Type B pancreatic cell (in vitro differentiated cells): Measurements from ENCODE around the gene ABI3. TPM values are rescaled to one million over a fixed set of nuclear protein-coding genes. Genes with fewer than 3 reads are reported as not detected.
A peak's percentile ranks its signal among the peaks of the same experiment; 100 is the strongest.
"Not testable (repeated sequence)": the region's sequence is repeated elsewhere in the genome, so short reads cannot be mapped to it uniquely, and the experiment has no call there.

Source experiments
- DNase-seq: peaks from one replicate; pipeline ENCODE4 v3.0.0; 2021; ENCODE audit warnings: mixed read lengths; ENCODE audit not compliant: unreplicated experiment; ENCODE audit errors: extremely low spot score
- H3K27ac Mint-ChIP-seq: 2 replicates; pipeline ENCODE4 v1.8.0; 2021; ENCODE audit warnings: mild to moderate bottlenecking, mixed read lengths
- H3K27me3 Mint-ChIP-seq: 2 replicates; pipeline ENCODE4 v1.8.0; 2021; ENCODE audit warnings: mixed read lengths
- H3K36me3 Mint-ChIP-seq: 2 replicates; pipeline ENCODE4 v1.8.0; 2021; ENCODE audit warnings: mixed read lengths
- H3K4me1 Mint-ChIP-seq: one replicate; pipeline ENCODE4 v1.8.0; 2021; ENCODE audit warnings: mixed read lengths; ENCODE audit not compliant: unreplicated experiment
- H3K4me3 Mint-ChIP-seq: 2 replicates; pipeline ENCODE4 v1.8.0; 2021; ENCODE audit warnings: mild to moderate bottlenecking, mixed read lengths
- H3K9me3 Mint-ChIP-seq: 2 replicates; pipeline ENCODE4 v1.8.0; 2021; ENCODE audit warnings: mixed read lengths
- CTCF ChIP-seq: fragments of 200-600 bp; sonication (generic); conservative IDR thresholded peaks from 2 replicates; pipeline ENCODE4 v1.5.0; 2021; ENCODE audit warnings: antibody characterized with exemption, mild to moderate bottlenecking
- total RNA-seq: library from RNA; stranded (reverse); gene quantifications from 2 replicates; pipeline ENCODE4 v1.2.1, GENCODE V29; 2021; ENCODE audit warnings: low replicate concordance

The ABI3 gene
- total RNA-seq, 1 donor from 2014 or later, result 0.31 TPM

- DNase-seq, result no peak
- Mint-ChIP-seq H3K4me3 (no peak overlapping the region), H3K36me3 (no peaks in the 10 kb centered on the region), H3K4me1 (no peaks in the 10 kb centered on the region), H3K27ac (no peak overlapping the region), H3K27me3 (peaks cover 6% of the 10 kb centered on the region), H3K9me3 (peaks cover 6% of the 10 kb centered on the region)
- TF ChIP-seq CTCF, result peak; percentile 81
Measured at GRCh38 chr17:49180303-49180702, 30.2 kb upstream of the ABI3 start.

- Mint-ChIP-seq H3K27me3 (peaks cover 4% of the 10 kb centered on the region), H3K36me3 (no peaks in the 10 kb centered on the region), H3K9me3 (no peaks in the 10 kb centered on the region), H3K27ac (no peak overlapping the region), H3K4me3 (no peak overlapping the region), H3K4me1 (no peaks in the 10 kb centered on the region)
- no peak for DNase-seq
- TF ChIP-seq CTCF, result no peak
Measured at GRCh38 chr17:49180998-49181635, 29.4 kb upstream of the ABI3 start.

GRCh38 chr17:49183341-49183740, 27.2 kb upstream of the ABI3 start:
- peaks cover 4% of the 10 kb centered on the region for H3K27me3 Mint-ChIP-seq
- TF ChIP-seq CTCF, result no peak
- H3K27ac Mint-ChIP-seq, result no peak overlapping the region
- DNase-seq, result no peak
- no peaks in the 10 kb centered on the region for H3K4me1 Mint-ChIP-seq
- H3K4me3 Mint-ChIP-seq, result no peak overlapping the region
- H3K36me3 Mint-ChIP-seq, result no peaks in the 10 kb centered on the region
- no peaks in the 10 kb centered on the region for H3K9me3 Mint-ChIP-seq

GRCh38 chr17:49183801-49184200, 26.7 kb upstream of the ABI3 start:
- Mint-ChIP-seq H3K9me3 (no peaks in the 10 kb centered on the region), H3K4me3 (no peak overlapping the region)

GRCh38 chr17:49184522-49184921, 26.0 kb upstream of the ABI3 start:
- H3K36me3 Mint-ChIP-seq, H3K4me3 Mint-ChIP-seq, H3K9me3 Mint-ChIP-seq, H3K27ac Mint-ChIP-seq, H3K4me1 Mint-ChIP-seq, DNase-seq, H3K27me3 Mint-ChIP-seq: not testable (repeated sequence)

More at GRCh38 chr17:49183801-49184200, 26.7 kb upstream of the ABI3 start:
- Mint-ChIP-seq H3K36me3 (no peaks in the 10 kb centered on the region), H3K27ac (no peak overlapping the region), H3K27me3 (peaks cover 4% of the 10 kb centered on the region), H3K4me1 (no peaks in the 10 kb centered on the region)
- no peak for TF ChIP-seq CTCF
- no peak for DNase-seq

GRCh38 chr17:49185381-49185780, 25.1 kb upstream of the ABI3 start:
- H3K4me1 Mint-ChIP-seq, H3K36me3 Mint-ChIP-seq, H3K4me3 Mint-ChIP-seq, H3K27ac Mint-ChIP-seq, H3K27me3 Mint-ChIP-seq, DNase-seq, H3K9me3 Mint-ChIP-seq: not testable (repeated sequence)

- Mint-ChIP-seq H3K4me1 (no peaks in the 10 kb centered on the region), H3K9me3 (no peaks in the 10 kb centered on the region), H3K27me3 (peaks cover 8% of the 10 kb centered on the region), H3K4me3 (no peak overlapping the region), H3K36me3 (no peaks in the 10 kb centered on the region), H3K27ac (no peak overlapping the region)
- TF ChIP-seq CTCF, result no peak
- no peak for DNase-seq
Measured at GRCh38 chr17:49187301-49187700, 23.2 kb upstream of the ABI3 start.
